GM12801 (cell line): ENCODE measurements around the gene MED10.

Experiments used
- CTCF ChIP-seq: IDR thresholded peaks from one replicate; pipeline ENCODE4 v1.5.1; 2011; ENCODE audit warnings: control low read depth; ENCODE audit not compliant: insufficient read length; ENCODE audit errors: extremely low read depth

MED10 gene

GRCh38 chr5:6377905-6378765 is at the start of gene MED10:
TSS of gene MED10 (minus strand) at chr5:6378547. CDS start at chr5:6378483, 64 bp downstream.
- no peak for TF ChIP-seq CTCF

- TF ChIP-seq CTCF: no peak
Observed at GRCh38 chr5:6427694-6428093, 49.3 kb upstream of the MED10 start.

- no peak for TF ChIP-seq CTCF
Observed at GRCh38 chr5:6424700-6425099, 46.4 kb upstream of the MED10 start.

- no peak for TF ChIP-seq CTCF
Observed at GRCh38 chr5:6424110-6424659, 45.8 kb upstream of the MED10 start.

GRCh38 chr5:6423327-6424109 is 45.2 kb upstream of the MED10 start:
- no peak for TF ChIP-seq CTCF

GRCh38 chr5:6419340-6419852 is 41.0 kb upstream of the MED10 start:
- TF ChIP-seq CTCF: no peak

- TF ChIP-seq CTCF: no peak
Observed at GRCh38 chr5:6418679-6419276, 40.4 kb upstream of the MED10 start.
